Neuron (in vitro differentiated cells): ENCODE results near the gene TRAPPC3L.
A peak's percentile ranks its signal among the peaks of the same experiment; 100 is the strongest.

Source experiments
- H2AFZ ChIP-seq: one replicate; pipeline ENCODE4 v1.6.1; 2013; ENCODE audit warnings: low read depth, mild to moderate bottlenecking, inconsistent platforms, low read length, moderate library complexity
- H3K27me3 ChIP-seq: one replicate; pipeline ENCODE4 v1.6.1; 2013; ENCODE audit warnings: low read length; ENCODE audit not compliant: insufficient read depth
- H3K36me3 ChIP-seq: one replicate; pipeline ENCODE4 v1.6.1; 2013; ENCODE audit warnings: low read length; ENCODE audit not compliant: insufficient read depth
- H3K4me1 ChIP-seq: one replicate; pipeline ENCODE4 v1.6.1; 2013; ENCODE audit warnings: low read length; ENCODE audit not compliant: insufficient read depth
- H3K4me3 ChIP-seq: 2 replicates; pipeline ENCODE4 v1.5.1; 2013; ENCODE audit warnings: mild to moderate bottlenecking, low read length, moderate library complexity
- H3K9me3 ChIP-seq: one replicate; pipeline ENCODE4 v1.6.1; 2013; ENCODE audit warnings: low read length

The TRAPPC3L gene

DNA sequence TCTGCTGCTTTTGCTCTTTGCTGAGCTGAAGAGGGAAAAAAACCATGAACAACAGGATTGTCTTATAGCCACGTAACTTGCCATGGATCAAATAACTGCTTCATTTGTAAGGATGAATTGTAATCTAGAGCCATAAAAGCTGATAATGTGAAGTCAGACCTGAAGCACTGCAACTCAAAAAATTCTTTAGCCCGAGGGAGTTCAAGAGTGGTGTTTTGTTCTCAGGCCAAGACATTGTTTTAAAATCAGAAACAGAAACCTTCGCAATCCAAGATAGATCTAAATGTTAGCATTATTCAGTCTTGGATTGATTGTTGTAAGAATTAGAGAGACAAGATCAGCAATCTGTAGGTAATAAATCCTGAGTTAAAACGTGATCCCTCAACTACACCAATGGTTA is at the start of gene TRAPPC3L:
Gene TRAPPC3L (minus strand): TSS at position 34 of the 400 bp plus-strand sequence. CDS start 170 bp downstream, outside the sequence.
- Histone ChIP-seq H3K4me3 (no peak within 1 kb of the TSS), H3K27me3 (no peaks in the 10 kb centered on the region), H2AFZ (peak within 1 kb of the TSS; percentile 30), H3K36me3 (no peaks in the 10 kb centered on the region), H3K4me1 (no peaks in the 10 kb centered on the region), H3K9me3 (no peaks in the 10 kb centered on the region)

DNA sequence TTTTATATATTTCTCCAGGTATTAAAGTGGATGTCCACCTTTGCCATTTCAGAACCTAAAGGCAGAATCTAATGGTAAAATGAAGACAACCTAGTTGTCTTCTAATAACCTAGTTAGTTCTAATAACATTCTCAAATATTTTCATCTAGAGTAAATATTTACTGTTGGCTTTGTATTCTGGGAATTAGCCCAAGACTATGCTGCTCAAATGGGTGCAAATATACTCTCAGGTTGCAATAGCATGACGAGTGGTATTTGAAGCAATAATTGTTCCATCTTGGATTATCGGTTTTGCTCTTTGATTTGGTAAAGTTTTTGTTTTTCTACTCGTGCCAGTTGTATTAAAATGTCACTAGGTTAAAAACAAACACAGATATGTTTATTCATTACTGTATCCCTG is 49.8 kb upstream of the TRAPPC3L start:
- Histone ChIP-seq H3K36me3 (peaks cover 37% of the 10 kb centered on the region), H3K4me1 (no peaks in the 10 kb centered on the region), H3K9me3 (no peaks in the 10 kb centered on the region), H3K27me3 (no peaks in the 10 kb centered on the region), H2AFZ (no peak overlapping the region), H3K4me3 (no peak overlapping the region)

DNA sequence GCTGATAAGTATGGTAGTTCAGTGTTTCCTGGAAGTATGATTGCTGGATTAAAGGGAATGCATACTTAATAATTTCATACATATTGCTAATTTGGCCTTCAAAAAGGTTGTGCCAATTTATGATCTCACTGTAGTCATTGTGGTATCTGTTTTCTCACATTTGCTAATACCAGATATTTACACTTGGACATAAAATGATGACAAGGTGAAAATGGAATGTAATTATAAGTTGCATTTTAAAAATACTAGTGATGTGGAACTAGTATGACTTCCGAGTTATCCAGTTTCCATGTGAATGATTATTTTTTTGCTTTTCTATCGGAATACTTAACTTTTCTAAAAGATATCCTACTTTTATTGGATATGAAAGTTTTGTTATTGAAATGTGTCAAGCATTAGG is 41.3 kb upstream of the TRAPPC3L start:
- no peak overlapping the region for H2AFZ ChIP-seq
- no peaks in the 10 kb centered on the region for H3K27me3 ChIP-seq
- H3K4me3 ChIP-seq = no peak overlapping the region
- no peaks in the 10 kb centered on the region for H3K9me3 ChIP-seq
- no peaks in the 10 kb centered on the region for H3K4me1 ChIP-seq
- peaks cover 64% of the 10 kb centered on the region for H3K36me3 ChIP-seq

DNA sequence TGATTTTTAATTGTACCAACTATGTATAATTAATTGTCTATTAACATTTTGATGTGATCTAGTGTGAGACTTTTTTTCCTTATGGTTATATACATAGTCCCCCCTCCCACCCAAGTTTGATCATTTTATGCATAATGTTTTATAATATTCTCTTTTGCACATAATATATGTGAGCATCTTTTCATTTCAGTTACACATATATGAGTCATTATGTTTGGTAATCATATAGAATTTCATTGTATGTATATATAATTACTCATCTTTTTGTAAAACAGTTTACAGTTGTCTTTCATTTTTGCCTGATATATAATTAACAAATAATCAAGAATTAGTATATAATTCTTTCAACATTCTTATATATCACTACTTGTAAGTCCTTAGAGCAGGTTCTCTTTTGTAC is 40.8 kb upstream of the TRAPPC3L start:
- no peak overlapping the region for H2AFZ ChIP-seq
- H3K4me1 ChIP-seq = no peaks in the 10 kb centered on the region
- no peaks in the 10 kb centered on the region for H3K9me3 ChIP-seq
- peaks cover 64% of the 10 kb centered on the region for H3K36me3 ChIP-seq
- H3K4me3 ChIP-seq = no peak overlapping the region
- no peaks in the 10 kb centered on the region for H3K27me3 ChIP-seq

DNA sequence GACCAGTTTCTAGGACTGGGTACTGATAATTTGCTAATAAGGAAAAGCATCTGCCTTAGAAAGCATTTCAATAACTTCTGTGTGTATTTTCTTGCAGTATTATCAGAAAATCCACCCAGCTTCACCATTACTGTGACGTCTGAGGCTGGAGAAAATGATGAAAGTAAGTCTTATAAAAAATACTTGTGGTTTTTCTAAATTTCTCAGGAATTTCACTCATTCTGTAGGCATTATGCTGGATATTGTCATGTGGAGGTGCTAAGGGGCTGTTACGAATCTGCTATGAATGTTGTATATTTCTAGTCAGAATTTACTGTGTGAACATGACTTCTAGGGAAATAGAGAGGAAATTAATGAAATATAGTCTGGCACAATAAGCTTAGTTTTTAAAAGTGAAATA is 34.7 kb upstream of the TRAPPC3L start:
- Histone ChIP-seq H3K4me1 (no peaks in the 10 kb centered on the region), H3K27me3 (no peaks in the 10 kb centered on the region), H3K4me3 (no peak overlapping the region), H3K36me3 (peaks cover 50% of the 10 kb centered on the region), H3K9me3 (no peaks in the 10 kb centered on the region), H2AFZ (no peak overlapping the region)

DNA sequence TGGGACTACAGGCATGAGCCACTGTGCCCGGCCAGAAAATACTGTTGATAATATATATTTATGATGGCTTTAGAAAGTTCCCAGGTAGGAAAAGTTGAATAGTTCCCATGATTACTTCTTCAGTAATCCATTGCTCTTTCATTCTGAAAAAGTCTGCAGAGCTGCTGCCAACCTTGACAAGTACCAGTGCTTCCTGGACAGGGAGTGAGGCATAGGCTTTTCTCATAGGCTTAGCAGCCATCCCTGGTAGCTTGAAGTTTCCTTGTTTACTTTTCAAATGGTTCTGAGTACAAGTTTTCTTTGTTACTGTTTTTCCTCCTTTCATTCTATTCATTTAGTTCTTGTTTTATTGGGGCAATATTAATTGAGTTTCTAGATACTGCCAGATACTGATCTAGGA is 33.7 kb upstream of the TRAPPC3L start:
- Histone ChIP-seq H3K36me3 (peaks cover 51% of the 10 kb centered on the region), H3K4me1 (no peaks in the 10 kb centered on the region)

DNA sequence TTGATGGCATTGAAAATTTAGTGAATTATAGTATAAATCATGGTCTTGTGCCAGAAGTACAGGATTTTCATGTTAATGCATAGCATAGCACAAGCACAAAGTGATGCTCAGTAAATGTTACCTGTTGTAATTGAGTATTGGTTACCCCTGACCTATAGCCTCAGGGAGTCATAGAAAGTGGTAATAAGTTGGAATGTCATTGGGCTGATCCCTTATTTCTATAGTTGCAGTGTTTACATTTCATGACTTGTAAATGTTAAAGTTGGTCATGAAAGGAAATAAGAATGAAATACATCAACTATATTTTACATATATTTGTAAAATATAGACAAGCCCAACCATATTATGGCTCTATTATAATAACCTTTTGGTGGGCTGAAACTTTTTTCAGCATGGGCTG is 32.9 kb upstream of the TRAPPC3L start:
- H2AFZ ChIP-seq = no peak overlapping the region
- H3K9me3 ChIP-seq = no peaks in the 10 kb centered on the region
- H3K4me3 ChIP-seq = no peak overlapping the region
- H3K27me3 ChIP-seq = no peaks in the 10 kb centered on the region
- H3K4me1 ChIP-seq = peaks cover under 1% of the 10 kb centered on the region
- H3K36me3 ChIP-seq = peaks cover 52% of the 10 kb centered on the region

More for the DNA sequence above, 33.7 kb upstream of the TRAPPC3L start:
- no peak overlapping the region for H3K4me3 ChIP-seq
- no peak overlapping the region for H2AFZ ChIP-seq
- H3K9me3 ChIP-seq = no peaks in the 10 kb centered on the region
- no peaks in the 10 kb centered on the region for H3K27me3 ChIP-seq

DNA sequence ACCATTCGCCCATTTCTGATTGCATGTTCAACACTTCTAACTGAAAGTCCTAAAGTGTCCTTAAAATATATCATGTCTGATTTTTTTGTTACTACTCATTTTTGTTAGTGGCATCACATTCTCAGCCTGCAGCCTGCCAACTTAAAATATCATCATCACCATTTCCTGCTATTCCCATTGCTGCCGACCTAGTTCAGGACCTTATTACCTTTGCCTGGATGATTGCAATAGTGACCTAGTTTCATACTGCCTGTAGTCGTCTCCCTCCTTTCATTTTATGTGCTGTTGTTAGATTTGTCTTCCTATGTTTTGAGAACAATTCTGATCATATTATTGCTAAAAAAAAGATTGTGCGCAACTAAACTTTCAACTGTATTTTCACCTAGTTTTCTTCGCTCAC is 32.0 kb upstream of the TRAPPC3L start:
- Histone ChIP-seq H3K4me3 (no peak overlapping the region), H3K36me3 (peaks cover 48% of the 10 kb centered on the region), H2AFZ (no peak overlapping the region), H3K4me1 (peaks cover 9% of the 10 kb centered on the region), H3K27me3 (no peaks in the 10 kb centered on the region), H3K9me3 (no peaks in the 10 kb centered on the region)

DNA sequence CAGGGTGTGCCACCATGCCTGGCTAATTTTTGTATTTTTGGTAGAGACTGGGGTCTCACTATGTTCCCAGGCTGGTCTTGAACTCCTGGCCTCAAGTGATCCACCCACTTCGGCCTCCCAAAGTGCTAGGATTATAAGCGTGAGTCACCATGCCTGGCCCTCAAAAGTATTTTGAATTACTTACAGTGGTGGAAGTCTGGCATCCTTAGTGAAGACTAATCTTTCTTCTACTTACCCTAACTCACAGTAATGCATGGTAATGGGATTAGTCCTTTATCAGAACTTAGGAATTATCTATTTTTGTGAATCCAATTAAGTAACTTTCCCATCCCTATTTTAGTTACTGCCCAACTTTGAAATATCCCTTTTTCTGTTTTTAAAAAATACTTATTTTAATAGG is 29.7 kb upstream of the TRAPPC3L start:
- H3K4me3 ChIP-seq = no peak overlapping the region
- no peaks in the 10 kb centered on the region for H3K27me3 ChIP-seq
- H3K4me1 ChIP-seq = peaks cover 11% of the 10 kb centered on the region
- H2AFZ ChIP-seq = no peak overlapping the region
- peaks cover 36% of the 10 kb centered on the region for H3K36me3 ChIP-seq
- H3K9me3 ChIP-seq = no peaks in the 10 kb centered on the region

DNA sequence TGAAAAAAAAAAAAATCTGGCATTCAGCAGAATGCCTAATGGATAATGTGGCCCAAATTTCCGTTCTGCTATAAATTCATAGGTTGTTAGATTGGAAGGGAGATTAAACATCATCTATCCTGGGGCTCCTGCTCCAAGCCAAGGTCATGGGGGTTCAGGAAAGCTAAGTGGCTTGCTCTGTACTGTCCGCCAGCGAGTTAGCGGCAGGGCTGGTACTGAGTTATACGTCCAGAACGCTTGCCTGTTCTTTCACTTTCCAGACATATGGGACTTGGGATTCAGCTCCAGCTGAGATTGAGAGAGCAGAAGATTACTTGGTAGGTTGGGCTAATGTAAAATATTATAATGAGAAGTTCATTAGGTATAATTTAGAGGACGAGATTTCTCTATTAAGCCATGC is 26.7 kb upstream of the TRAPPC3L start:
- H3K4me3 ChIP-seq = peak overlapping the region; percentile 95
- H3K27me3 ChIP-seq = no peaks in the 10 kb centered on the region
- H2AFZ ChIP-seq = peak overlapping the region; percentile 46
- peaks cover 24% of the 10 kb centered on the region for H3K36me3 ChIP-seq
- H3K4me1 ChIP-seq = peaks cover 18% of the 10 kb centered on the region
- H3K9me3 ChIP-seq = no peaks in the 10 kb centered on the region

DNA sequence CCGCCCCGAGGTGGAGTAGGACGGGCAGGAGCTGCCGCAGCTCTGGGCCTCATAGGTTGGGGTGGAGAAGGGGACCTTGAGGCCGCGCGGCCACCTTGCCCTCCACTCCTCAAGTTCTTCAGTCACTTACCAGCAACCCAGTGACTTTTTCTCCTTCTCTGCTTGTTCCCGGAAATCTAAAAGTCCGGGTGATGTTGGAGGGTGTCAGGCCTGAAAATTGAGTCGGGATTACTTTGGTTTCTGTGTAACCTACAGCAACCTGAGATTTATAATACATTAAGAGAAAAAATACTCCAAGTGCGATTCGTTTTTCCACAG is 26.2 kb upstream of the TRAPPC3L start:
- H3K27me3 ChIP-seq = no peaks in the 10 kb centered on the region
- no peaks in the 10 kb centered on the region for H3K9me3 ChIP-seq
- peak overlapping the region; percentile 95 for H3K4me3 ChIP-seq
- H2AFZ ChIP-seq = peak overlapping the region; percentile 46
- H3K4me1 ChIP-seq = peaks cover 18% of the 10 kb centered on the region
- H3K36me3 ChIP-seq = peaks cover 19% of the 10 kb centered on the region

DNA sequence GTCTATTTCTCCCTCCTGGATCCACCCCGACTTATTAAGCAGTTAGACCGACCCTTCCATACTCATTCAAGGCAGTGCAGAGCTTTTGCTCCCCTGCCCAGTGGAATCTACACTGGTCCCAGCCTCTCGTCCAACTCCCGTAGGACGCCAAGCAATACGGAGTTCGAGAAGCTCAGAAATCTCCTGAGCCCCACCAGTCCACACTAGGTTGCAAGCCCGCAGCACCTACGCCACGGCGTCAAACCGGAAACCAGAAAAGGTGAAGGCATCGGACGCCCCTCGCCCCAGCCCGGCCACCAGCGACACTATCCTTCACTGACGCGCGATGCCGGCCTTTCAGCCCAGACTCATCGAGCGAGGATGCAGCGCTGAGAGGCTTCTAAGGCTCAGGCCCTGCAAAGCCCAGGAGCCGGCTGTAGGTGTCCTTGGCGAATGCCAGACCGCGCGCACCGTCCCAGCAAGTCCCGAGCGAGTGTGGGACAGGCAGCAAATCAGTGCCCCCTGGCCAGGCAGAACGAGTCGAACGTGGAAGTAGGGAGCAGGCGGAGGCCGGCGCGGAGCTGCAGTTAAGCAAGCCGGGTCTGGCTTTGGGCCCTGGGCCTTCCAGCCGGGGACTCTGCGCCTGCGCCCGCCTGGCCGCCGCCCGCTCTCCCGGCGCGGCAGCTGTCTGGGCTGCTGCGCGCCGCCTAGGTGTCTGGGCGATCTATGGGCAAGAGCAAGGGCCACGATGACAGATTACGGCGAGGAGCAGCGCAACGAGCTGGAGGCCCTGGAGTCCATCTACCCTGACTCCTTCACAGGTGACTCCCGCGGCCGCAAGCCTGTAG is 25.6 kb upstream of the TRAPPC3L start, which contains the start of gene RWDD1:
Gene RWDD1 (plus strand): TSS at position 649 of the 827 bp plus-strand sequence. CDS start 79 bp downstream, at position 728.
- H2AFZ ChIP-seq = peak within 1 kb of the TSS; percentile 69
- no peaks in the 10 kb centered on the region for H3K9me3 ChIP-seq
- H3K36me3 ChIP-seq = peaks cover 18% of the 10 kb centered on the region
- H3K27me3 ChIP-seq = no peaks in the 10 kb centered on the region
- H3K4me3 ChIP-seq = peak within 1 kb of the TSS; percentile 95
- peaks cover 18% of the 10 kb centered on the region for H3K4me1 ChIP-seq

DNA sequence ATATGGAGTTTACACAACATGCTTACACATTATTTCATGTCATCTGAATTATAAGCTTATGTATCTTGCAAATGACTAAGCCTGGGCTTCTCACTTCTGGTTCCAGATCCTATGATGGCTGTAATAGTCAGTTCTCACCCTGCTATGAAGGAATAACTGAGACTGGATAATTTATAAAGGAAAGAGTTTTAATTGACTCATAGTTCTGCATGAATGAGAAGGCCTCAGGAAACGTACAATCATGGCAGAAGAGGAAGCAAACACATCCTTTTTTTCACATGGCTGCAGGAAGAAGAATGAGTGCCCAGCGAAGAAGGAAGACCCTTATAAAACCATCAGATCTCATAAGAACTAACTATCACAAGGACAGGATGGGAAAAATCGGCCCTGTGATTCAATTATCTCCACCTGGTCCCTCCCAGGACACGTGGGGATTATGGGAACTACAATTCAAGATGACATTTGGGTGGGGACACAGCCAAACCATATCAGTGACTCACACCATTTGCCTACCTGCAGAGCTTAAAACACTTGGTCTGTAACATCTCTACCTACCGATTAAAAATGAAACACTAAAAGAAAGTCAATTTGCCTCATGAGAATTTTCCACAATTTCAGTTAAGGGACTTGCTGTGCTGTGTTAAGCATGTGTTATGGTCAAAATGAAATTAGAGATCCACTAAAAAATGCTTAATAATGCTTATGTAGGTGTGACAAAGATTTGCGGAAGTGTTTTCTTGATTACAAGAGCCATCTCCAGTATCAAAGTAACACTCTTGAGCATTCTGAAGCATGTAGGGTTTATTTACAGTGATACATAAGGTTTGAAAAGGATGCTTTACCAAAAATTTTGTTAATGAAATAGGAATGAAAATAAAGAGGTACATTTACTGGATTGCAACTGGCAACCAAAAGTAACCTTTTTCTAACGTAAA is 23.6 kb upstream of the TRAPPC3L start:
- Histone ChIP-seq H3K27me3 (no peaks in the 10 kb centered on the region), H3K9me3 (no peaks in the 10 kb centered on the region), H2AFZ (no peak overlapping the region), H3K4me1 (peaks cover 18% of the 10 kb centered on the region), H3K36me3 (peaks cover 3% of the 10 kb centered on the region), H3K4me3 (peak overlapping the region; percentile 9)
